Rectal smooth muscle tissue (tissue), 1 donor: ENCODE measurements around the gene MC1R.

Source experiments
- H3K27ac ChIP-seq: one replicate; pipeline ENCODE4 v1.7.0; 2013; ENCODE audit warnings: low read depth, low read length, inconsistent platforms
- H3K27me3 ChIP-seq: one replicate; pipeline ENCODE4 v1.7.0; 2013; ENCODE audit warnings: low read length; ENCODE audit not compliant: control insufficient read depth, insufficient read depth
- H3K36me3 ChIP-seq: one replicate; pipeline ENCODE4 v1.7.0; 2013; ENCODE audit warnings: low read length; ENCODE audit not compliant: control insufficient read depth, insufficient read depth
- H3K4me1 ChIP-seq: one replicate; pipeline ENCODE4 v1.7.0; 2013; ENCODE audit warnings: low read length; ENCODE audit not compliant: control insufficient read depth, insufficient read depth
- H3K4me3 ChIP-seq: one replicate; pipeline ENCODE4 v1.7.0; 2013; ENCODE audit warnings: low read length
- H3K9ac ChIP-seq: one replicate; pipeline ENCODE4 v1.7.0; 2013; ENCODE audit warnings: low read length

The MC1R gene

GRCh38 chr16:89902980-89903379 lies 15.7 kb upstream of the MC1R start:
- Histone ChIP-seq H3K27ac (no peak overlapping the region), H3K4me1 (no peaks in the 10 kb centered on the region), H3K36me3 (peaks cover 52% of the 10 kb centered on the region), H3K27me3 (no peaks in the 10 kb centered on the region), H3K9ac (no peak overlapping the region), H3K4me3 (no peak overlapping the region)

- Histone ChIP-seq H3K36me3 (peaks cover 48% of the 10 kb centered on the region), H3K4me1 (no peaks in the 10 kb centered on the region), H3K27me3 (no peaks in the 10 kb centered on the region), H3K9ac (no peak overlapping the region), H3K4me3 (no peak overlapping the region), H3K27ac (no peak overlapping the region)
Observed at GRCh38 chr16:89903908-89904515, 14.7 kb upstream of the MC1R start.

- no peaks in the 10 kb centered on the region for H3K4me1 ChIP-seq
- H3K9ac ChIP-seq, result no peak overlapping the region
- peaks cover 45% of the 10 kb centered on the region for H3K36me3 ChIP-seq
- no peaks in the 10 kb centered on the region for H3K27me3 ChIP-seq
- no peak overlapping the region for H3K4me3 ChIP-seq
- H3K27ac ChIP-seq, result no peak overlapping the region
Observed at GRCh38 chr16:89904606-89905510, 13.8 kb upstream of the MC1R start.

GRCh38 chr16:89905511-89906139 lies 13.0 kb upstream of the MC1R start:
- Histone ChIP-seq H3K27ac (no peak overlapping the region), H3K27me3 (no peaks in the 10 kb centered on the region), H3K9ac (no peak overlapping the region), H3K4me1 (no peaks in the 10 kb centered on the region), H3K4me3 (no peak overlapping the region), H3K36me3 (peaks cover 40% of the 10 kb centered on the region)

- Histone ChIP-seq H3K9ac (no peak overlapping the region), H3K27ac (no peak overlapping the region), H3K27me3 (no peaks in the 10 kb centered on the region), H3K4me3 (no peak overlapping the region), H3K4me1 (no peaks in the 10 kb centered on the region), H3K36me3 (peaks cover 36% of the 10 kb centered on the region)
Observed at GRCh38 chr16:89906140-89907025, 12.3 kb upstream of the MC1R start.

- Histone ChIP-seq H3K27me3 (no peaks in the 10 kb centered on the region), H3K27ac (no peak overlapping the region), H3K9ac (no peak overlapping the region), H3K4me1 (no peaks in the 10 kb centered on the region), H3K36me3 (peaks cover 38% of the 10 kb centered on the region), H3K4me3 (no peak overlapping the region)
Observed at GRCh38 chr16:89907055-89907814, 11.4 kb upstream of the MC1R start.

- Histone ChIP-seq H3K27me3 (no peaks in the 10 kb centered on the region), H3K36me3 (peaks cover 33% of the 10 kb centered on the region), H3K27ac (no peak overlapping the region), H3K9ac (no peak overlapping the region), H3K4me1 (no peaks in the 10 kb centered on the region), H3K4me3 (no peak overlapping the region)
Observed at GRCh38 chr16:89908236-89908635, 10.4 kb upstream of the MC1R start.

- Histone ChIP-seq H3K4me3 (no peak overlapping the region), H3K9ac (no peak overlapping the region), H3K27me3 (no peaks in the 10 kb centered on the region), H3K36me3 (peaks cover 25% of the 10 kb centered on the region), H3K27ac (no peak overlapping the region), H3K4me1 (no peaks in the 10 kb centered on the region)
Observed at GRCh38 chr16:89909777-89910716, 8.6 kb upstream of the MC1R start.

GRCh38 chr16:89910717-89911354 lies 7.8 kb upstream of the MC1R start:
- H3K4me3 ChIP-seq, result no peak overlapping the region
- H3K4me1 ChIP-seq, result no peaks in the 10 kb centered on the region
- no peak overlapping the region for H3K9ac ChIP-seq
- no peaks in the 10 kb centered on the region for H3K27me3 ChIP-seq
- no peak overlapping the region for H3K27ac ChIP-seq
- peaks cover 22% of the 10 kb centered on the region for H3K36me3 ChIP-seq

GRCh38 chr16:89911375-89911774 lies 7.3 kb upstream of the MC1R start:
- Histone ChIP-seq H3K4me1 (no peaks in the 10 kb centered on the region), H3K4me3 (no peak overlapping the region), H3K9ac (no peak overlapping the region), H3K27ac (no peak overlapping the region), H3K36me3 (peaks cover 17% of the 10 kb centered on the region), H3K27me3 (no peaks in the 10 kb centered on the region)
